CD4-positive, alpha-beta T cell treated with Interleukin-21 for 1 hour (primary cell): ENCODE measurements around the gene NAGA.
A peak's percentile ranks its signal among the peaks of the same experiment; 100 is the strongest.

Experiments used
- DNase-seq: peaks from one replicate; pipeline ENCODE4 v3.0.0-alpha.2; 2020

NAGA gene

GRCh38 chr22:42035256-42035655, 35.4 kb downstream of the NAGA start:
- DNase-seq: no peak

GRCh38 chr22:42033263-42034181, 37.1 kb downstream of the NAGA start:
- no peak for DNase-seq

GRCh38 chr22:42026705-42027104, 43.9 kb downstream of the NAGA start:
- no peak for DNase-seq

- DNase-seq: no peak
These were observed 45.2 kb downstream of the NAGA start for GRCh38 chr22:42025421-42025820.

GRCh38 chr22:42022162-42022847, 48.3 kb downstream of the NAGA start:
- peak; percentile 8 for DNase-seq

GRCh38 chr22:42021571-42021970, 49.0 kb downstream of the NAGA start:
- no peak for DNase-seq

GRCh38 chr22:42018224-42018623, 52.4 kb downstream of the NAGA start:
- no peak for DNase-seq

- no peak for DNase-seq
These were observed 54.5 kb downstream of the NAGA start for GRCh38 chr22:42016111-42016510.

- no peak for DNase-seq
These were observed 57.2 kb downstream of the NAGA start for GRCh38 chr22:42013385-42013784.

GRCh38 chr22:42010778-42011177, 59.8 kb downstream of the NAGA start:
- DNase-seq: no peak
